ENCODE measurements around the gene RASEF. TPM values are rescaled to one million over a fixed set of nuclear protein-coding genes. Genes with fewer than 3 reads are reported as not detected.
"Not testable (repeated sequence)": the region's sequence is repeated elsewhere in the genome, so short reads cannot be mapped to it uniquely, and the experiment has no call there.

The RASEF gene
- total RNA-seq, 4 donors from 2014 or later, result 0.16 to 0.82 (median 0.41) TPM; not detected in 1

DNA sequence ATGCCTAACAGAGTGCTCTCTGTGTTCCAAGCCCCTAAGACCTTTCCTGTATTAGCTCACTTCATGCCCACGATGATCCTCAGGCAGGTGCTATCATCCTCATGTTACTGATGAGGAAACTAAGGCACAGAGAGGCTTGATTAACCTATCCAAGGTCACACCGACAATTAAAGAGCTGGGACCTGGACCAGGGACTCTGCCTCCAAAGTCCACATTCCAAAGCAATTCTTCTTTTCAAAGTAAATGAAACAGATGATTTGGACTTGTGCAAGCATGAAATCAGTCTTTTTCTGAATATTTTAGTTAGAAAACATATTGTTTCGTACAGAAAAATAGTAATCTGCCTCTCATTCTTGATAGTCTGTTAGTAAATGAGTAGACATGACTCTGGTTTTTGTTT lies 18.1 kb upstream of the RASEF start:
- TF ChIP-seq, protein P1, sequence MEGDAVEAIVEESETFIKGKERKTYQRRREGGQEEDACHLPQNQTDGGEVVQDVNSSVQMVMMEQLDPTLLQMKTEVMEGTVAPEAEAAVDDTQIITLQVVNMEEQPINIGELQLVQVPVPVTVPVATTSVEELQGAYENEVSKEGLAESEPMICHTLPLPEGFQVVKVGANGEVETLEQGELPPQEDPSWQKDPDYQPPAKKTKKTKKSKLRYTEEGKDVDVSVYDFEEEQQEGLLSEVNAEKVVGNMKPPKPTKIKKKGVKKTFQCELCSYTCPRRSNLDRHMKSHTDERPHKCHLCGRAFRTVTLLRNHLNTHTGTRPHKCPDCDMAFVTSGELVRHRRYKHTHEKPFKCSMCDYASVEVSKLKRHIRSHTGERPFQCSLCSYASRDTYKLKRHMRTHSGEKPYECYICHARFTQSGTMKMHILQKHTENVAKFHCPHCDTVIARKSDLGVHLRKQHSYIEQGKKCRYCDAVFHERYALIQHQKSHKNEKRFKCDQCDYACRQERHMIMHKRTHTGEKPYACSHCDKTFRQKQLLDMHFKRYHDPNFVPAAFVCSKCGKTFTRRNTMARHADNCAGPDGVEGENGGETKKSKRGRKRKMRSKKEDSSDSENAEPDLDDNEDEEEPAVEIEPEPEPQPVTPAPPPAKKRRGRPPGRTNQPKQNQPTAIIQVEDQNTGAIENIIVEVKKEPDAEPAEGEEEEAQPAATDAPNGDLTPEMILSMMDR (IDR thresholded peaks at IDR 0.05 in 4 of 5, conservative IDR thresholded peaks at IDR 0.05 in 1 of 5), result no peak
- TF ChIP-seq POLR2A (IDR thresholded peaks at IDR 0.05), result no peak
- no peak overlapping the region for H3K4me3 ChIP-seq
- H3K36me3 ChIP-seq, result no peaks in the 10 kb centered on the region
- in situ Hi-C loops (cut with MboI; ENCODE audit: low sequenced_read_pairs in 4 of 4), result no loop called here
- DNase-seq (no peak), ATAC-seq (no peak)
- intact Hi-C loops (cut with DNase I; ENCODE audit: low total_unique reads), result no loop called here
- H3K27me3 ChIP-seq, result no peaks in the 10 kb centered on the region
- no peaks in the 10 kb centered on the region for H3K9me3 ChIP-seq
- no peaks in the 10 kb centered on the region for H3K4me1 ChIP-seq
- H3K27ac ChIP-seq, result no peak overlapping the region

DNA sequence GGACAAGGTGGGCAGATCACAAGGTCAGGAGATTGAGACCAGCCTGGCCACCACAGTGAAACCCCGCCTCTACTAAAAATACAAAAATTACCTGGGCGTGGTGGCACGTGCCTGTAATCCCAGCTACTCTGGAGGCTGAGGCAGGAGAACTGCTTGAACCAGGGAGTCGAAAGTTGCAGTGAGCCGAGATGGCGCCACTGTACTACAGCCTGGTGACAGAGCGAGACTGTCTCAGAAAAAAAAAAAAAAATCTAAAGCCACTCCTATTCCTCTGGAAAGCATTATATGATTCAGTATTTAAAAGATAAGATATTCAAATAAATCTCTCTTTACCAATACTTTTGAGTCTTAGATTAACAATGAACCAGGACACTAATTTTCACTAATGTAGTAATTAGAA lies 13.0 kb upstream of the RASEF start:
- H3K27me3 ChIP-seq; DNase-seq; intact Hi-C loops (cut with DNase I; ENCODE audit: low total_unique reads); H3K36me3 ChIP-seq; ATAC-seq; in situ Hi-C loops (cut with MboI; ENCODE audit: low sequenced_read_pairs in 4 of 4); H3K4me3 ChIP-seq; H3K4me1 ChIP-seq; H3K9me3 ChIP-seq; H3K27ac ChIP-seq: not testable (repeated sequence)

- ATAC-seq; H3K4me1 ChIP-seq; H3K27ac ChIP-seq; H3K4me3 ChIP-seq; H3K9me3 ChIP-seq; H3K36me3 ChIP-seq; in situ Hi-C loops (cut with MboI; ENCODE audit: low sequenced_read_pairs in 4 of 4); H3K27me3 ChIP-seq; DNase-seq; intact Hi-C loops (cut with DNase I; ENCODE audit: low total_unique reads): not testable (repeated sequence)
Measured at GRCh38 chr9:83072498-83072897, 9.6 kb upstream of the RASEF start.

DNA sequence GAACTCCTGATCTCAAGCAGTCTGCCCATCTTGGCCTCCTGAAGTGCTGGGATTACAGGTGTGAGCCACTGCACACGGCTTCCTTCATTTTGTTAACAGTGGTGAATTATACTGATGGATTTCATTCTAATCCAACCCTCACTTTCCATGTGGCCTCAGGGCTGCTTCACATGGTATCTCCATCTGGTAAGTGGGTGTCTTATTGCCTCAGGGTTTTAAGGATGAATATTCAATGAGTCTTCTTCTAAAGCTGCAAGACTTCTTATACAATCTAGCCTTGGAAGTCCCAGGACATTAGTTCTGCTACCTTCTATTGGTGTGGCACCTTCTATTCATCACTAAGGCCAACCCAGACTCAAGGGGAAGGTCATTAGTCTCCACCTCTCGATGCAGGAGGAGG lies 8.7 kb upstream of the RASEF start:
- Histone ChIP-seq H3K9me3 (no peaks in the 10 kb centered on the region), H3K4me1 (no peaks in the 10 kb centered on the region), H3K4me3 (no peak overlapping the region), H3K27ac (no peak overlapping the region), H3K27me3 (peaks cover 0 to 4% (median 0%) of the 10 kb centered on the region in 3 donors), H3K36me3 (no peaks in the 10 kb centered on the region)
- ATAC-seq, result no peak
- DNase-seq, result no peak
- TF ChIP-seq, protein P1 (IDR thresholded peaks at IDR 0.05 in 4 of 5, conservative IDR thresholded peaks at IDR 0.05 in 1 of 5), result no peak
- TF ChIP-seq POLR2A (IDR thresholded peaks at IDR 0.05), result no peak
- in situ Hi-C loops (cut with MboI; ENCODE audit: low sequenced_read_pairs in 4 of 4), result no loop called here
- intact Hi-C loops (cut with DNase I; ENCODE audit: low total_unique reads), result no loop called here

DNA sequence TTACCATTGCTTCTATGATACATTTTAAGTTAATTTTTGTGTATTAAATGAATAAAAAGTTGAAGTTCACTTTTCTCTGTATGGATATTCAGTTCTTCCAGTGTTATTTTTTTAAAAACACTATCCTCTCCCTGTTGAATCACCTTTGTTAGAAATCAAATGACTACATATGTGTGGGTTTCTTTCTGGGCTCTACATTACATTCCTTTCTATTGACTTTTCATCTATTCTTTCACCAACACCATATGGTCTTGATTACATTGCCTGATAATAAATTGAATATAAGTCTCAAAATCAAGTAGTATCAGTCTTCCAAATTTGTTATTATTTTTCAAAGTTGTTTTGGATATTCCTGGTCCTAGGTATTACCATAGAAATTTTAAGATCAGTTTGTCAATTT lies 7.3 kb upstream of the RASEF start:
- Histone ChIP-seq H3K4me3 (no peak overlapping the region), H3K9me3 (no peaks in the 10 kb centered on the region), H3K4me1 (no peaks in the 10 kb centered on the region), H3K27ac (no peak overlapping the region), H3K36me3 (no peaks in the 10 kb centered on the region), H3K27me3 (peaks cover 2 to 12% (median 4%) of the 10 kb centered on the region in 3 donors)
- TF ChIP-seq POLR2A (IDR thresholded peaks at IDR 0.05), result no peak
- TF ChIP-seq, protein P1 (IDR thresholded peaks at IDR 0.05 in 4 of 5, conservative IDR thresholded peaks at IDR 0.05 in 1 of 5), result no peak
- intact Hi-C loops (cut with DNase I; ENCODE audit: low total_unique reads) (no loop called here), in situ Hi-C loops (cut with MboI; ENCODE audit: low sequenced_read_pairs in 4 of 4) (no loop called here)
- DNase-seq (no peak), ATAC-seq (no peak)

- Histone ChIP-seq H3K4me1 (no peaks in the 10 kb centered on the region), H3K27me3 (peaks cover 5 to 16% (median 10%) of the 10 kb centered on the region in 3 donors), H3K4me3 (no peak overlapping the region), H3K36me3 (no peaks in the 10 kb centered on the region), H3K9me3 (no peaks in the 10 kb centered on the region), H3K27ac (no peak overlapping the region)
- no peak for TF ChIP-seq POLR2A (IDR thresholded peaks at IDR 0.05)
- no peak for ATAC-seq
- intact Hi-C loops (cut with DNase I; ENCODE audit: low total_unique reads), result no loop called here
- DNase-seq, result no peak
- in situ Hi-C loops (cut with MboI; ENCODE audit: low sequenced_read_pairs in 4 of 4), result no loop called here
Measured at GRCh38 chr9:83069651-83070050, 6.7 kb upstream of the RASEF start.
